Esophagus muscularis mucosa (tissue), 3 donors: ENCODE measurements around the gene ENPP3.

Source experiments
- POLR2A ChIP-seq: fragments of 450-650 bp; IDR thresholded peaks from one replicate; pipeline ENCODE4 v1.6.1; 2017; ENCODE audit warnings: antibody characterized with exemption, moderate library complexity, mild to moderate bottlenecking, low read depth
- TF ChIP-seq, protein P1 (sequence below), 3 experiments: fragments of 200-600 bp in 2 of 3; fragments of 450-650 bp in 1 of 3; sonication (generic) in 2 of 3; IDR thresholded peaks; one replicate each; pipeline ENCODE4 v1.5.1; 2017 to 2019; ENCODE audit warnings: antibody characterized with exemption in 3 of 3, mild to moderate bottlenecking in 2 of 3, moderate library complexity in 1 of 3

DNA sequence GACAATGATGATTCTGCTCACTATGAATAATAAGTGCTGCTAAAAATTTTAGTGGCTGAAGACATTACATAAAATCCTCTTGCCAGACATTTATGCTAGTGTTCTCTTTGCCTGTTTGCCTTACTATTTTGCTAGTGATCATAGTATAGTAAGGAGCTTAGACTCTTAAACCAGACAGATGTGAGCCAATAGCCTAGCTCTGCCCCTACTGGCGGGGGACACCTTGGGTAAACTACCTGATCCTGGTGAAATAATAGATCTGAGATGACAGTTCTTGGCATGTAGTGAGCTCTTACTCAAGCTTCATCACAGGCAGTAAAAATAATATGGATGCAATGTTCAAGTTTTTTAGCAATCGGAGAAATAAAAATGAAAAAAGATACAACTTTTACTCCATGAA, 18.8 kb downstream of the ENPP3 start:
- TF ChIP-seq POLR2A = no peak
- TF ChIP-seq, protein P1, sequence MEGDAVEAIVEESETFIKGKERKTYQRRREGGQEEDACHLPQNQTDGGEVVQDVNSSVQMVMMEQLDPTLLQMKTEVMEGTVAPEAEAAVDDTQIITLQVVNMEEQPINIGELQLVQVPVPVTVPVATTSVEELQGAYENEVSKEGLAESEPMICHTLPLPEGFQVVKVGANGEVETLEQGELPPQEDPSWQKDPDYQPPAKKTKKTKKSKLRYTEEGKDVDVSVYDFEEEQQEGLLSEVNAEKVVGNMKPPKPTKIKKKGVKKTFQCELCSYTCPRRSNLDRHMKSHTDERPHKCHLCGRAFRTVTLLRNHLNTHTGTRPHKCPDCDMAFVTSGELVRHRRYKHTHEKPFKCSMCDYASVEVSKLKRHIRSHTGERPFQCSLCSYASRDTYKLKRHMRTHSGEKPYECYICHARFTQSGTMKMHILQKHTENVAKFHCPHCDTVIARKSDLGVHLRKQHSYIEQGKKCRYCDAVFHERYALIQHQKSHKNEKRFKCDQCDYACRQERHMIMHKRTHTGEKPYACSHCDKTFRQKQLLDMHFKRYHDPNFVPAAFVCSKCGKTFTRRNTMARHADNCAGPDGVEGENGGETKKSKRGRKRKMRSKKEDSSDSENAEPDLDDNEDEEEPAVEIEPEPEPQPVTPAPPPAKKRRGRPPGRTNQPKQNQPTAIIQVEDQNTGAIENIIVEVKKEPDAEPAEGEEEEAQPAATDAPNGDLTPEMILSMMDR (IDR thresholded peaks at IDR 0.05) = no peak
